Posterior vena cava (tissue), 2 donors: Measurements from ENCODE around the gene MATR3. TPM values are rescaled to one million over a fixed set of nuclear protein-coding genes. Genes with fewer than 3 reads are reported as not detected.

ENCODE experiments used
- DNase-seq: peaks from one replicate; pipeline ENCODE4 v3.0.0-alpha.2; 2020; ENCODE audit warnings: low spot score
- intact Hi-C, 2 donors: fragments of 100-400 bp; cut with DNase I; formaldehyde crosslinking; loops; one replicate each; pipeline versions ENCODE4 v1.14.1 to v1.14.2; 2022 to 2023
- long read RNA-seq, 2 donors: library from polyadenylated mRNA; unstranded; transcript quantifications; one replicate each; pipeline ENCODE4 v2.0.0, GENCODE V29; 2020 to 2021
- total RNA-seq, 2 donors: library from RNA; stranded (reverse); fragmentation: NEBNext Ultra II Directional; extraction: Animal tissue kit (Norgen Biotek cat#: 25700); gene quantifications; one replicate each; pipeline ENCODE4 v1.2.1, GENCODE V29; 2021
- donor health status: DM: yes; HTN: yes; CAD: no.
- donor health status: DM: yes; HTN: yes; CAD: no.

The MATR3 gene
- 100 to 1,000 TPM; 139 to 148 TPM for total RNA-seq
- long read RNA-seq, donor 1, full-length matches to known transcripts: 57 of 88 reads
- long read RNA-seq, donor 1, partial matches to known transcripts: 14 of 88 reads
- long read RNA-seq, donor 1, other reads (novel, unspliced or antisense): 17 of 88 reads
- long read RNA-seq, donor 2, partial matches to known transcripts: 66 of 81 reads
- long read RNA-seq, donor 2, other reads (novel, unspliced or antisense): 14 of 81 reads

GRCh38 chr5:139293507-139294373 is at the start of gene MATR3:
Gene MATR3, plus strand, starts transcription at chr5:139293740. Its CDS starts 13,676 bp downstream, at chr5:139307416.
- DNase-seq: peak; percentile 99
- intact Hi-C loops: no loop called here

- intact Hi-C loops: no loop called here
- no peak for DNase-seq
Measured at GRCh38 chr5:139245637-139246339, 47.8 kb upstream of the MATR3 start.

- DNase-seq: no peak
- intact Hi-C loops: no loop called here
Measured at GRCh38 chr5:139246394-139246793, 47.1 kb upstream of the MATR3 start.

GRCh38 chr5:139248826-139249453 is 44.6 kb upstream of the MATR3 start:
- no peak for DNase-seq
- intact Hi-C loops: no loop called here

- intact Hi-C loops: loop anchor here in 1 of 2 donors (5.0 kb wide), 1 partner anchor 159 kb away; no protein-coding TSS in a partner anchor
- DNase-seq: no peak
Measured at GRCh38 chr5:139251281-139251687, 42.3 kb upstream of the MATR3 start.

- intact Hi-C loops: loop anchor here in 1 of 2 donors (5.0 kb wide), 1 partner anchor 159 kb away; no protein-coding TSS in a partner anchor
- DNase-seq: no peak
Measured at GRCh38 chr5:139251695-139252288, 41.7 kb upstream of the MATR3 start.

- no peak for DNase-seq
- intact Hi-C loops: loop anchor here in 1 of 2 donors (5.0 kb wide), 1 partner anchor 161 kb away; no protein-coding TSS in a partner anchor
Measured at GRCh38 chr5:139253115-139253514, 40.4 kb upstream of the MATR3 start.

GRCh38 chr5:139256820-139257219 is 36.7 kb upstream of the MATR3 start:
- intact Hi-C loops: no loop called here

GRCh38 chr5:139262059-139262741 is 31.3 kb upstream of the MATR3 start:
- intact Hi-C loops: loop anchor here in 1 of 2 donors (5.0 to 10.0 kb wide), 4 partner anchors 170 to 687 kb away; partner anchors contain the start of gene HSPA9
- DNase-seq: no peak

More at GRCh38 chr5:139256820-139257219, 36.7 kb upstream of the MATR3 start:
- no peak for DNase-seq

- DNase-seq: peak; percentile 95
- intact Hi-C loops: loop anchor here in 1 of 2 donors (5.0 to 10.0 kb wide), 4 partner anchors 171 to 688 kb away; partner anchors contain the start of gene HSPA9
Measured at GRCh38 chr5:139262742-139263445, 30.6 kb upstream of the MATR3 start.

GRCh38 chr5:139263536-139263935 is 30.0 kb upstream of the MATR3 start:
- intact Hi-C loops: loop anchor here in 1 of 2 donors (5.0 to 10.0 kb wide), 4 partner anchors 171 to 689 kb away; partner anchors contain the start of gene HSPA9
- no peak for DNase-seq

- intact Hi-C loops: loop anchor here in 1 of 2 donors (5.0 to 10.0 kb wide), 4 partner anchors 172 to 689 kb away; partner anchors contain the start of gene HSPA9
- DNase-seq: no peak
Measured at GRCh38 chr5:139263946-139264345, 29.6 kb upstream of the MATR3 start.

GRCh38 chr5:139265001-139265400 is 28.5 kb upstream of the MATR3 start:
- no peak for DNase-seq
- intact Hi-C loops: loop anchor here in 1 of 2 donors (10.0 kb wide), 3 partner anchors 440 to 690 kb away; partner anchors contain the start of gene HSPA9

- intact Hi-C loops: loop anchor here in 1 of 2 donors (10.0 kb wide), 3 partner anchors 441 to 691 kb away; partner anchors contain the start of gene HSPA9
- no peak for DNase-seq
Measured at GRCh38 chr5:139266236-139266635, 27.3 kb upstream of the MATR3 start.

GRCh38 chr5:139267481-139267880 is 26.1 kb upstream of the MATR3 start:
- intact Hi-C loops: loop anchor here in 1 of 2 donors (10.0 kb wide), 3 partner anchors 443 to 693 kb away; partner anchors contain the start of gene HSPA9
- no peak for DNase-seq

GRCh38 chr5:139268364-139269202 is 25.0 kb upstream of the MATR3 start:
- DNase-seq: no peak
- intact Hi-C loops: loop anchor here in 1 of 2 donors (10.0 kb wide), 3 partner anchors 444 to 694 kb away; partner anchors contain the start of gene HSPA9
